Epidermal melanocyte (primary cell): ENCODE measurements around the gene BBX.
A peak's percentile ranks its signal among the peaks of the same experiment; 100 is the strongest.

Experiments used
- DNase-seq: peaks from one replicate; pipeline ENCODE4 v3.0.0; 2011; ENCODE audit warnings: low spot score; ENCODE audit not compliant: insufficient read length

BBX gene

DNA sequence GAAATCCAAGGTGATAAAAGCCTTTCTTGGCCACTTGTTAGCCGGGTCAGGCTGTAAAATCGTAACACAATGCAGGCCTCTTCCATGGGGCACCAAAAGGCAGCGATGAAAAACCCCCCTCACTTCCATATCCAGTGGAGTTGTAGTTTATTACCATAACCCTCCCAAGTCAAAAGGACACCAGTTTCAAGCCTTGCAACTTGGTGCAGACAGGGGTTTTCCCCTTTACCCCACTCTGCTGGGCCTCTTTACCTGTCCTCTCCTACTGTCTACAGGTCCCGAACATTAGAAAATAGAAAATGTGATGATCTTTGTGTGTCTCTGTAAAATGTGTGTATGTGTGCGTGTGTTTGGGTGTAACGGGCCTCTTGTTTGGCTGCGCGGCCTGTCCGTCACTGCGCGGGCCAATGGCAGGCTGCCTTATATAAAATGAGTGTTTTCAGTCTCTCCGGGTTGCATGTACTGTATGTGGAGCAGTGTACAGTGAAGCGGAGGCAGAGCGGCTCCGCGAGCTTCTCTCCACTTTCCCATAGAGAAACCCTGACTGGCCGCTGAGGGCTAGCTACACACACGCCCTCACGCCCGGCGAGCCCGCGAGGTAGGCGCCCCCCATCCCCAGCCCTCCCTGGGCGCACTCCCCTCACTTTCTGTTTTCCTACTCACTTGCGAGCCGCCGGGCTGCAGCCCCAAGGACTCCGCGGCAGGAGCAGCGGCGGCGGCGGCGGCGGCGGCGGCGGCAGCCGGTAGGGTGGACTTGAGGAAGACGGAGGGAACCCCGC lies at the start of gene BBX:
Gene BBX (plus strand): TSS at position 453 of the 779 bp plus-strand sequence. CDS start 187,499 bp downstream, outside the sequence.
- DNase-seq = peak; percentile 57

DNA sequence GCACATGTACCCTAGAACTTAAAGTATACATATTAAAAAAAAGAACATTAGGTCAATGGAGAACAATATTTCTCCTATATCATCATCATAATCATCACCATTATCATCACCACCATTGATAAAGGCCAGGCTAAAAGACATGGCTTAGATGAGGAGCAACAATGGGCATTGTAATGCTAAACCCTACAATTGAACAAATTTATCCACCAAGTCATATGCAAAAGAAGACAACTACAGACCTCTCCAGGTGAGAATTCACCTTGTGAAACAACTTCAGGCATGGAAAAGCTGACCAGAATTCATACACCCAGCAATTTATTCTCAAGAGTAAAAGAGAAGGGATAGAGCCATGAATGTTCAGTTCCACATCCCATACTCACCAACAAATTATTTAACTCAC lies 46.3 kb upstream of the BBX start:
- no peak for DNase-seq

DNA sequence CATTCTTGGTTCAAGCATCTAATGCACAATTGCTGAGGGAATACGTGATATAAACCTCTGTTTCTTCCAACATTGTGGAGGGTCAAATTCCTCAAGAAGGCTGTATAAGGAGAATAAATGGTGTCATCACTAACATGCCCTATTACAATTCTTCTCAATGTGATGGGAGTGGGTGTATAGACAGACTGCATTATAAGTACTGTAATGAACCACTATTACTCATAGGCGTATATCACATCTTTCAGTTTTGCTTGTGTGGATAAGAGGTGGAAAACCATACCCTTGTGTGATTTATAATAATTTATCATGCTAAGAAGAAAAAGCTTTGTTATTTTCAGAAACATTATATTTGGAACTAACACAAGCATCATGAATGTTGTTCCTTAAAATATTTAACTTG lies 35.3 kb upstream of the BBX start:
- no peak for DNase-seq

DNA sequence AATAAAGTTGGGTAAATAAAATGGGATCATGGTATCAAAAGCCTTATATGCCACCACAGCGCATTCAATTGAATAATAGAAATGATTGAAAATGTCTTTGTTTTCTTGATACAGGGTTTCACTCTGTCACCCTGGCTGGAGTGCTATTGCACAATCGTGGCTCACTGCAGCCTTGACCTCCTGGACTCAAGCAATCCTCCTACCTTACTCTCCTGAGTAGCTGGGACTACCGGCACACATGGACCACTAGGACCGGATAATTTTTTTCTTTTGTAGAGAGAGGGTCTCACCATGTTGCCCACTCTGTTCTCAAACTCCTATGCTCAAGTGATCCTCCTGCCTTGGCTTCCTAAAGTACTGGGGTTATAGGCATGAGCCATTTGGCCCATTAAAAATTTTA lies 33.8 kb upstream of the BBX start:
- DNase-seq = no peak

DNA sequence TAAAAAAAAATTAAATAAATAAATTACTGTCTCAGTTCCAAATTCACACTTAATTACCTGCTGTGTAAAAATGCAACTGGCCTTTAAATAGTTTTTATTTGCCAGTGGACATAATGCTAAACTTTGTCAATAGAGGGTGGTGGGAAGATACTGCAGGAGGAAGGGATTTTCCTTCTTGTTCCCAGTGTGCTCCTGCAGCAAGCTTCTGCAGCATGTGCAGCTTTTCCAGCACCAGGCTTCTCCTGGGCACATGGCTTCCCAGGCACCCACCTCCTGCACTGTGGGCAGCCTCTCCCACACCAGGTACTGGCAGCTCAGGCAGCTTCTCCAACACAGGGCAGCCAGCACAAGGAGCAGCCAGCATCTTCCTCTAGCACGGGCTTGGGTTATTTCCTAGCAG lies 29.6 kb upstream of the BBX start:
- DNase-seq = no peak

DNA sequence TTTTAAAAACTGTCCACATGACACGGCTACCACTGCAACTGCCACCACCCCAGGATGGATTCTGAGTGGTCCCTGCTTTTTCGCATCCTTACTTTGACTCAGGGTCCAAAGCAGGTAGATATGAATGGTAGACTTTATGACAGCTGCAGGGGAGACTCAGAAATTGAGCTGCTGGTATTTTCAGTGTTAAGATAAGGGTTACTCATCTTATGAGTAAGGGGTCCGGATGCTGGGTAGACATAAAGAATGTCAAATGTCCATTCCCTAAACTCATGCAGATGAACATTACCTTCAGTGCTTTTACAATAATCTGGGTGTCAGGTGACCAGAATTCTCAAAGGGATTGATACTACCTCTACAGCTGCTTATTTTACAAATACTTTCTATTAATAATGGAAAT lies 25.9 kb upstream of the BBX start:
- no peak for DNase-seq

DNA sequence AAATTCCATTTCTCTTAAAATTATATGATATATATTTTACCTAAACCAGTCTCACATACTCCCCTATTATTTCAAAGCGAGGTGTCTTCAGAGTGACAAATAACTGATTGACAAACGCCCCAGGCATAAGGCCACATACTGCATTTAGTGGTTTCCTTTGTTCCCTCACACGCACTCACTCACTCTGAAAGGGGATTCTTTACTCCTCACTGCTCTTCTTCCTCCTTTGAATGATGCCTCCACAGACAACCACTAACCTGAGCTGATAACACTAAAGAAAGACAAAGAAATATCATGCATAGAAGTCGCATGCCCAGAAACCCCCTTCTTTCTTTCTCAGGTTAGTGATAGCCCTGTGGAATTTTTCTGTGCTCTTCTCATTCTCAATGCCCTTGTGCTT lies 24.1 kb upstream of the BBX start:
- no peak for DNase-seq

DNA sequence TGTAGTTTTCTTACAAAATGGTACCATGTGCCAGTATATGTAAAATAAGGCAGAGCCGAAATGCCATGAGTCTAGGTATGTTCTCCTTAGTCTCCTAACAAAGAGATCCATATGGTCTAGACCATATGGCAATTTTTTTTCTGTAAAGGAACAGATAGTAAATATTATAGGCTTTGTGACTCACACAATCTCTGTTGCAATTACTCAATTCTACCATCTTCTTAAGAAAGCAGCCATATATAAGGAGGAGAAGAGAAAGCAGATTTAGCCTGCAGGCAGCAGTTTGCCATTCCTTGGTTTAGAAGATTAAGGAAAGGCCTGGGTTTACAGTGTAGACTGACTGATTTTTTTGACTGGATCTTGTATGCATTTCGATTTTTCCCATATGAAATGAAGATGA lies 16.3 kb upstream of the BBX start:
- DNase-seq = no peak

DNA sequence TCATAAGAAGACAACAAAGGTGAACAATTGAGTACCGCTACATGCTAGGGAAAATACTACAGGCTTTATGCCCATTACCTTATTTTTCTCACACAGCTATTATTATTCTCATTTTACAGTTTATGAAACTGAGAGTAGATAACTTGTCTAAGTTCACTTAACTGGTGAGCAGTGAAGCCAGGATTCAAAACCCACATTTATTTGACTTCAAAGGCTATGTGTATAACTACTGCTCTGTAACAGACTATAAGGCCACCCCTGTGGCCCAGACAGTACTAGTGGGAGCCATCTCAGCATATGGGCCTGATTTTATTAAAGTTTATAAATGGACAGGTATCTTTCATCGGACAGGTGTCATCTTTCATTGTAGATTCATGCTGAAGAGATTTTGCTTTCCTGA lies 14.4 kb upstream of the BBX start:
- DNase-seq = no peak

DNA sequence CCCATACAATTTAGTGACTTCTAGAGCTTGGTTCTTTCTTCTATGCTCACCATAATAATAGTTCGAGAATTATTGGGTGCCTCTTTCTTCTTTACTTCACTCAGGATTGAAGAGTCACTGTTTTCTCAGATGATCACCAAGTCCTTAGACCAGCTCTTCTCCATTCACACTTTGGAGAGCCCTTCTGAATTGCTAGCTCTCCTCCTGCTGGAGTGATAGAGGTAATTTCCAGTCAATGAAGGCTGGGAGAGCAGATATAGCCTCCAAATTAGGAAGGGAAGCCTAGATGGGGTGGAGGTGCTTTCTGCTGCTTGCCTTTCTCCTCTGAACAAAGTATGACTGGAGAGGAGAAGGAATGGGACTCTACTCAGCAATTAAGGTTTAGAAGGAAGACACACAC lies 10.7 kb upstream of the BBX start:
- DNase-seq = no peak

DNA sequence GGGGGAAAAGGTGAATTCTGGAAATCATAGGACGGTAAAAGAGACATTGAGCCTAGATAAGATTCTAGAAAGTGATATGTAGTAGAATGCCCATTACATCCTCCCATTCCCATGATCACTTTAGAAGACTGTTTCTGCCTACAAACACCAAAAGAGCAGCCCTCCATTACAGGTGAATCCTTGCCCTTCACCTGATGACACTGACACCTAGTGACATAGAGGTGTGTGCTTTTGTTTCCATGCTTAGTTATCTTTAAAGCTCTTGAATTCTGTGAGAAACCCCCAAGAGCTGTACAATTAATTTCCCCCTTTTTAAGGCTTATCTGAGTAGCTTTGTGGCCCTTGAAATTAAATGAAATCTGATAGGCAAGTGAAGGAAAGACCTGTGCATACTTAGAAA lies 8.3 kb upstream of the BBX start:
- no peak for DNase-seq

DNA sequence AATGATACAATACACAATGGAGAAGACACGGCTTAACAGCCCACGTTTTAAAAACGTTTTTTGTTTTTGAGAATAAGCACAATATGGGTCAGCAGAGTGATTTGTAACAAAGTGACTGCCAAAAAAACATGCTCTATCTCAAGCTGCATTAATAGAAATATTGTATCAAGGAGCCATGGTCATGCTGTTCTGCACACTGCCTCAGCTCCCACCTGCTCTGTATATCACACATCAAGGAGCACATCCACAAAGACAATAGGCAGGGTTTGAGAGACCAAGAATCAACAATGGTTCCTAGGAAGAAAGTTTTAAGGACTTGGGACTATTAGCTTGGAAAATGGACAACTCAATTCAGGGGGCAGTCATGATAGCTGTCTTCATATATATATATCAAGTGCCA lies 6.3 kb upstream of the BBX start:
- no peak for DNase-seq

DNA sequence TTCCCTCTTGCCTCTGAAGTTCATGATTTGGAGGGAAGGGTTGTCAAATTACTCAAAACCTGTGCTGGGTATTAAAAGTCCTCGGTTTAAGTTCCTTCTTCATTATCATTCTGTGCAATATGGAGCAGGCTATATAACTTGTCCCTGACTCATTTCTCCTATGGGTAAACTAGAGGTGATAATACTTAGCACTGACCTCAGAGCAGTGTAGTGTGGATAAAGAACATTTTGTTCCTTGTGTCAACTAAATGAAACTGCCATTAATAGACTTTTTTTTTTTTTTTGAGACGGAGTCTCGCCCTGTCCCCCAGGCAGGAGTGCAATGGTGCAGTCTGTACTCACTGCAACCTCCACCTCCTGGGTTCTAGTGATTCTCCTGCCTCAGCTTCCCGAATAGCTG lies 2.2 kb upstream of the BBX start:
- DNase-seq = no peak

DNA sequence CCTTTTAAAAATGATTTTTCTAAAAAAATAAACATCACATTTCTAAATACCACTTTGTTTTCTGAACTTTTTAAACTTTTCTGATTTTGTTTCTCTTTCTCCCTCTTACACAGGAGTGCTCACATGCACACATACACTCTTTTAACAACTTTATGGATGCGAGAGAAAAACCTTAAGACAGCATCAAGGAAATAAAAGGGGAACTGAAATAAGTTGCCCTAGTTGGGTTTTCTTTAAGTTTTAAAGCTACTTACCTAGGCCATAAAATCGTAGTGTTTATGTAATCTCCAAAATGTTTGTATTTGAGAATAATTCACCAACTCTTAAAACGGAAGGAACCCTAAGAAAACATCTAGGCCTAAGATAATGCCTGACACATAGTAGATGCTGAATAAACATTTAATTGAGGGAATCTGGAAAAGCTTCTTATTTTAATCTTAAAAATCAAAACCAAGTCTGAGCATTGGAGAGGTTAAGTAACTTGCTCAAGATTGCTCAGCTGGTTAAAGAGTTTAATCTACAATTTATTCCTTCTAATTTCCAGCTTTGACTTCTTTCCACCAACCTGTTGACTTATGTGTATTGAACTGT lies 1.2 kb upstream of the BBX start:
- no peak for DNase-seq

DNA sequence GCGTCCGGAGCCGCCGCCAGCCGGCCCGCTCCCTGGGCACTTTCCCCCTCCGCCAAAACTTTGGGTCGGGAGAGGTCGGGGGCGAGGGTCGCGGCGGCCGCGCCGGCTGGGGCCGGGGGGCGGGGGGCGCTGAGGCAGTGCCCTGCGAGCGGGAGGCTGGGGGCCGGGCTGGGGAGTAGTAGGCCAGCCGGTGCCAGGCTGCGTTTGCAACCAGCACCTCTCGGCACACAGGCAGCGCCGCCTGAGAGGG lies 452 bp downstream of the BBX start:
- no peak for DNase-seq

DNA sequence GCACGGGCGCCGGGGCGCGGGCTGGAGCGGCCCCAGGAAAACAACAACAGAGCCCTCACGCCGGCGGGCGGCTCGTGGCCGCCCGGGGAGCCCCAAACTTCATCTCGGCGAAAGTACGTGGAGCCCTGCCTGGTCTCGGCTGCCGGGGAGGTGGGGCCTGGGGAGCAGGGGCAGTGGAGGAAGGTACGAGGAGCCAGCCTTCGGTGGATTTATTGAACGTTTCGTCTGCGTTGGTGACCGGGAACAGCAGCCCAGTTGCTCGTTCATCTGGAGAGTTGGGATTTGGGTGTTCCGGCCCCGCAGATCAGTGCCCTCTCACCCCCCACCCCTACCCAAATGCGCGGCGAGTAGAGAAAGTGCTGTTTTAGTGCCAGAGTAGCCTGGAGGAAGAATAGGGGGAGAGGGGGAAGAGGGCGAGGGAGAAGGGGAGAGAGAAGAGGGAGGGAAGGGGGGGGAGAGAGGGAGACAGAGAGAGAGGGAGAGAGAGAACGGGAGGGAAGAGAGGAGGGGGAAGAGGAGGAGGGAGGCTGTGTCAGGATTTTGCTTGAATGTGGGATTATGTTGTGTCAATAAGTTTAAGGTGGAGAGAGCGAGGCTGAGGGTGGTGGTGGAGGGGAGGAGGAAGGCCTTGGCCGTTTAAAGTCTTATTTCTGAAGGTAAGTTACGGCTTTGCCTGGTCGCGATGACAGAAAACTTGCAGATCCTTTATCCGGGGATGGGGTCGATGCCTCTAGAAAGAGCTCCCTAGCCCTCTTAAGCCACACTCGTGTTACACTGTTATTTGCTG lies 970 bp downstream of the BBX start:
- no peak for DNase-seq

DNA sequence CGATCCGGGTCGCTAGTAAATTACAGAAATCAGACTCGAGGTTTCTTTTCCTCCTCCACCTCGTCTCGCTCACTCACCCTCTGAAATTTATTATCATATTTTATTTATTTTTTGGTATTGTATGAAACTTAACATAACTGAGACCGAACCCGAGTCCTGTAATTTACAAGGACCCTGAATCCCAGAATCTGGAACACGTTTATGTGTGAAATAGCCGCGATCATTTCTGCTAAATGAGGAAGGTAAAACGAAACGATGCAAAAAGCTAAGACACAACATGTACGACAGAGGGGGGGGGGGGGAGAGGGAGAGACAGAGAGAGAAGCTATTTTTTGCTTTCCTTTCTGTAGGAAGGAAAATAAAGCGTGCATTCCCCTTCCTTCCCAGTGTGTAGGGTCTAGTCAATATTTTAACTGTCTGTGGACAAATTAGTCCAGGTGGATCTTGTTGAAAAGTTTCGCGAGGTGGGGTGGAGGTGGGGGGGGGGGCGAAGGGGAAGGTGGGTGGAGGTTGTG lies 1.6 kb downstream of the BBX start:
- no peak for DNase-seq

DNA sequence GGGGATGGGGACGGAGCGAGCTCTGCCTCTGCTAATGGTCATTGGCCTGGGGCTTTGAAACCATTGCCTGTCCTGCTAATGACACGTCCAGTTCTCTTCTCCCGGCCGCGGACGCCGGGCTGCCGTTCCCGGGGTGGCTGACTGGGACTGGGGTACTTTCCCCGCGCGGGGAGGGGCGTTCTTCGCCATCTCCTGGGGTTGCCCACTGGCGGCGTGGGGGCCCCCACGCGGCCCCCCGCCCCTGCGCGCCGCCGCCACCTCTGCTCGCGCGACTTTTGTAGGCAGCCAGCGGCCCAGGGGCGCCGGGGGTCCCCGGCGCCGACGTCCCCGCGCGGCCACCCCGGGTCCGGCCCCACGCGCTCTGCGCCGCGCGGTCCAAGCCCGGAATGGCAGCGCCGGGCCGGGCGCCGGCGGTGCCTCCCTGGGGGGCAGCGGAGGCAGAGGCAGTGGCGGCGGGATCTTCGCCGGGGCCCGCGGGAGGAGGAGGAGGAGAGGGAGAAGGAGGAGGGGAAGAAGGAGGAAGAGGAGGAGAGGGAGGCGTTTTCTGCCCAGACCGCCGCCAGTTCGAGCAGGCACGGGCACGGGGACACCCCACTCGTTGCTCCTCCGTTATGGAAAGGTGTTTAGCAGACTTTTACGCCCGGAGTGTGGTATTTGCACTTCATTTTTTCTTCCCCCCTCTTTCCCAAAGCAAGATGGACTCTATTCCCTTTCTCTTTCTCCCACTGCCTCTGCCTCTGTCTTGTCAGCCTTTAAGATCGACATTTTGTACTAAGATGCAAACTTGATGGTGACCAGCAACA lies 2.3 kb downstream of the BBX start:
- no peak for DNase-seq

DNA sequence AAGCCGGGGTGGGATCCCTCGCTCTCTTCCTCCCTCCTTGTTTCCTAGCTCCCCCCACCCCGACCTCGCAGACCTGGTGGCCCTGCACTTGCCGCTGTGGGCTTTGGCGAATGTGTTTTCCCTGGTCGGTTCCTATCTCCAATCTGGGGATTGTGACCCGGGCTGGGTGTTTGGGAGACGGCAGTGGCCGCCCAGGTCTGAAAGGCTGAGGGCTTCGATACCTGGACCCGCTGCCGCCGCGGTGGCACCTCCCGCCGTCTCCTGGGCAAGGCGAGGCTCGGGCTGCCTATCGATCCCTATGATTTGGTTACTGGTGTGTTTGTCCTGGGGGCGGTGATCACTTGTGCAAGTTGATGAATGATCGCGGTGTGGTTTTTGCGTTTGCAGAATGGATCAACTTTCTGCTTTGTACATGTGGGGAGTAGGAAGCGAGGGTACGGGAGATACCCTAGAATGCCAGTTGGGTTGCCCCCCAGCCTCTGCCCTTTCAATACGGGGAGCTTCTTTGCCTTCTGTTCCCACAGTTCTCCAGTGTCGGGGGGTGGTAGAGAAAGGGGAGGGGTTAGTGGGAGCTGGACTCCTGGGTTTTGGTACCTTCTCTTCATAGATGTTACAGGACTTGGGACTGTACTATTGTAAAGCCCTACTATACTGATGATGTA lies 3.0 kb downstream of the BBX start:
- DNase-seq = no peak

DNA sequence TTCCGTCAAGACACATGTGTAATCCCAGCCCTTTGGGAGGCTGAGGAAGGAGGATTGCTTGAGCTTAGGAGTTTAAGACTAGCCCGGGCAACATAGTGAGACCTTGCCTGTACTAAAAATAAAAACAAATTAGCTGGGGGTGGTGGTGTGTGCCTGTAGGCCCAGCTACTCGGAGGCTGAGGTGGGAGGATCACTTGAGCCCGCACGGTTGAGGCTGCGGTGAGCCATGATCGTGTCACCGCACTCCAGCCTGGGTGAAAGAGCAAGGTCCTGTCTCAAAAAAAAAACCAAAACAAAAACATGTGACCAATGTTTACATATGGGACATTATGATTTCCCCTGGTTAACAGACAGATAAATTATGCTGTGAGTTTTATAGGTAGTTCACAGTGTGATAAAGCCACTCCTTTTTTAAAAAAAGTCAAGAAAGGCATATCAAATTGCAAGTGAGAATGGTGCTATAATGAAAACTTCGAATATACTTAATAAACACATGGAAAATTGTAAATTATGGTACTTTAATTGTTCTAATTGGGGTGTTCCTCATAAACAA lies 9.2 kb downstream of the BBX start:
- no peak for DNase-seq

DNA sequence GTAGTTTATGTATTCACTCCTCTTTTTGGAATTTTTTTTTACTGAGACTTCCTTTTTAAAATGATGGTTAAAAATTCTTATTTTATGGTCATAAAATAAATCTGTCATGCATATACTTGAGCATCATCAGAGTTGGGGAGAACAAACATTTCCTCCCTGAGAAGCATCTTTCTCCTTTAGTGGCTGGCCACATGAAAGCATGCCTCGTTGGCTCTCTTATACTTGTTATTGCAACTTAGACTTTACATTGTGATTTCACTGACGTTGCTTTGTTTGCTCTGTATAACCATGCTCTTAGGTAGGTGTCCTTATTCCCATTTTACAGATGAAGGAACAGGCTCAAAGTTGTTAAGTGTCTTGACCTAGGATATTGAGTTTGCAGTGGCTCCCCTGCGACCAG lies 18.1 kb downstream of the BBX start:
- DNase-seq = no peak
